HCT116 (cell line): ENCODE results near the gene CSPG4. TPM values are rescaled to one million over a fixed set of nuclear protein-coding genes. Genes with fewer than 3 reads are reported as not detected.

Experiments
- ATAC-seq: fragments of 200-7000 bp; cut with Tn5 transposase; 2 replicates; pipeline ENCODE4 v1.9.1; 2020; ENCODE audit warnings: mild to moderate bottlenecking, moderate library complexity
- BruUV-seq: library from RNA; stranded (reverse); fragments of 400-500 nt; replicated peaks from 2 replicates; lab custom pipeline; 2021; lab: Mats Ljungman, UMichigan
- CTCF ChIA-PET: fragments of 300-600 bp; sonication (Branson Sonifier 250); formaldehyde crosslinking; loops from one replicate; lab custom pipeline; 2021; ENCODE audit warnings: antibody characterized with exemption; lab: Charles Lee
- POLR2A ChIA-PET: fragments of 300-600, 350-600 bp; sonication (Branson Sonifier 250); formaldehyde crosslinking; loops from one replicate; lab custom pipeline; 2021; ENCODE audit warnings: antibody characterized with exemption; lab: Charles Lee
- RAD21 ChIA-PET, 2 experiments: fragments of 300-600 bp; sonication (Branson Sonifier 250); formaldehyde crosslinking; loops; one replicate each; lab custom pipeline; 2023; ENCODE audit warnings: low total read pairs in 2 of 2; ENCODE audit not compliant: uncharacterized antibody in 2 of 2, unreplicated experiment in 2 of 2, low non-redundant PET in 1 of 2; lab: Charles Lee
- DNase-seq: peaks from one replicate; pipeline ENCODE4 v3.0.0-alpha.2; 2010; ENCODE audit warnings: low read depth, low spot score
- H2AFZ ChIP-seq: fragments of 200-600 bp; shearing (Covaris generic), sonication (generic); 2 replicates; pipeline ENCODE4 v1.6.1; 2017; ENCODE audit warnings: low read depth, mixed run types, mixed read lengths, antibody characterized with exemption, low read length; ENCODE audit not compliant: poor library complexity, severe bottlenecking
- H3K27ac ChIP-seq: 2 replicates; pipeline ENCODE4 v1.5.1; 2012; ENCODE audit warnings: low read depth, low read length
- H3K27me3 ChIP-seq: fragments of 200-600 bp; sonication (generic); 2 replicates; pipeline ENCODE4 v1.6.1; 2016; ENCODE audit warnings: mixed run types, low read length, mixed read lengths; ENCODE audit not compliant: insufficient read depth
- H3K36me3 ChIP-seq, 2 experiments: fragments of 200-500 bp in 1 of 2; fragments of 200-600 bp in 1 of 2; sonication (Bioruptor generic) in 1 of 2; sonication (generic) in 1 of 2; 2 replicates each; pipeline versions ENCODE4 v1.5.1 to v1.6.1; 2014 to 2016; ENCODE audit warnings: low read length in 2 of 2, inconsistent platforms in 1 of 2, mixed read lengths in 1 of 2, mixed run types in 1 of 2; ENCODE audit not compliant: insufficient read depth in 2 of 2, control insufficient read depth in 1 of 2
- H3K4me1 ChIP-seq, 2 experiments: fragments of 200-600 bp in 1 of 2; sonication (generic) in 1 of 2; 2 replicates each; pipeline versions ENCODE4 v1.5.1 to v1.6.1; 2012 to 2017; ENCODE audit warnings: low read length in 2 of 2, inconsistent platforms in 1 of 2, mild to moderate bottlenecking in 1 of 2, mixed read lengths in 1 of 2, mixed run types in 1 of 2, moderate library complexity in 1 of 2; ENCODE audit not compliant: insufficient read depth in 2 of 2, control insufficient read depth in 1 of 2
- H3K4me2 ChIP-seq: fragments of 200-600 bp; sonication (generic); 2 replicates; pipeline ENCODE4 v1.6.1; 2017; ENCODE audit warnings: mixed run types, low read length, mixed read lengths
- H3K4me3 ChIP-seq, 2 experiments: fragments of 200-600 bp in 1 of 2; sonication (generic) in 1 of 2; replicated peaks in 1 of 2; 2 replicates each; pipeline ENCODE4 v1.5.1; 2011 to 2016; ENCODE audit warnings: low read length in 2 of 2, control low read depth in 1 of 2, low read depth in 1 of 2, mild to moderate bottlenecking in 1 of 2, mixed read lengths in 1 of 2, mixed run types in 1 of 2
- H3K79me2 ChIP-seq: fragments of 200-600 bp; sonication (generic); 2 replicates; pipeline ENCODE4 v1.6.1; 2017; ENCODE audit warnings: mild to moderate bottlenecking, mixed run types, low read length, moderate library complexity, mixed read lengths; ENCODE audit not compliant: insufficient read depth
- H3K9ac ChIP-seq: fragments of 200-600 bp; sonication (generic); 2 replicates; pipeline ENCODE4 v1.6.1; 2016; ENCODE audit warnings: low read length, mixed read lengths
- H3K9me2 ChIP-seq: fragments of 200-600 bp; sonication (generic), shearing (Covaris generic); 2 replicates; pipeline ENCODE4 v1.6.1; 2017; ENCODE audit warnings: mixed run types, mild to moderate bottlenecking, moderate library complexity; ENCODE audit not compliant: insufficient read depth
- H3K9me3 ChIP-seq, 2 experiments: fragments of 200-500 bp in 1 of 2; fragments of 200-600 bp in 1 of 2; sonication (Bioruptor generic) in 1 of 2; sonication (generic) in 1 of 2; 2 replicates each; pipeline ENCODE4 v1.6.1; 2014 to 2017; ENCODE audit warnings: low read length in 2 of 2, mixed read lengths in 2 of 2, inconsistent platforms in 1 of 2, low read depth in 1 of 2, mild to moderate bottlenecking in 1 of 2, mixed run types in 1 of 2, moderate library complexity in 1 of 2; ENCODE audit not compliant: control insufficient read depth in 1 of 2, insufficient read depth in 1 of 2
- H4K20me1 ChIP-seq: fragments of 200-600 bp; sonication (generic), shearing (Covaris generic); 2 replicates; pipeline ENCODE4 v1.6.1; 2017; ENCODE audit warnings: mixed run types, mild to moderate bottlenecking, moderate library complexity; ENCODE audit not compliant: insufficient read depth
- EZH2 ChIP-seq: fragments of 200-600 bp; sonication (generic); IDR thresholded peaks from 2 replicates; pipeline ENCODE4 v1.6.1; 2017; ENCODE audit warnings: antibody characterized with exemption, mixed run types
- EZH2phosphoT487 ChIP-seq: fragments of 200-600 bp; IDR thresholded peaks from 2 replicates; pipeline ENCODE4 v1.6.1; 2018; ENCODE audit warnings: antibody characterized with exemption, borderline replicate concordance
- JUND ChIP-seq: IDR thresholded peaks from 2 replicates; pipeline ENCODE4 v1.6.1; 2012
- POLR2A ChIP-seq: IDR thresholded peaks from 2 replicates; pipeline ENCODE4 v1.7.0; 2011; ENCODE audit warnings: borderline replicate concordance; ENCODE audit not compliant: insufficient read depth, insufficient read length; ENCODE audit errors: extremely low read depth
- RAD21 ChIP-seq: IDR thresholded peaks from 2 replicates; pipeline ENCODE4 v1.6.1; 2012; ENCODE audit warnings: low read depth, mild to moderate bottlenecking
- SIN3A ChIP-seq: IDR thresholded peaks from 2 replicates; pipeline ENCODE4 v1.6.1; 2012; ENCODE audit warnings: low read depth
- SP1 ChIP-seq: IDR thresholded peaks from 2 replicates; pipeline ENCODE4 v1.6.1; 2012; ENCODE audit warnings: low read depth
- intact Hi-C: fragments of 100-400 bp; cut with micrococcal nuclease; formaldehyde crosslinking; loops from 2 replicates; pipeline ENCODE4 v1.10.0; 2022
- total RNA-seq: library from RNA; stranded (reverse); gene quantifications from one replicate; pipeline ENCODE4 v1.2.1, GENCODE V29; 2021; ENCODE audit not compliant: unreplicated experiment
- TF ChIP-seq, protein P1 (sequence below), 3 experiments: fragments of 200-600 bp in 1 of 3; sonication (generic) in 1 of 3; IDR thresholded peaks in 2 of 3; conservative IDR thresholded peaks in 1 of 3; 2 replicates each; pipeline ENCODE4 v1.5.1; 2012 to 2017; ENCODE audit warnings: low read depth in 2 of 3, low read length in 2 of 3, antibody characterized with exemption in 1 of 3, borderline replicate concordance in 1 of 3, control low read depth in 1 of 3, mild to moderate bottlenecking in 1 of 3, mixed read lengths in 1 of 3, mixed run types in 1 of 3, moderate library complexity in 1 of 3; ENCODE audit not compliant: insufficient read depth in 1 of 3
- TF ChIP-seq, protein P2 (sequence below): IDR thresholded peaks from 2 replicates; pipeline ENCODE4 v1.6.1; 2011; ENCODE audit warnings: mild to moderate bottlenecking, low read length, moderate library complexity; ENCODE audit not compliant: insufficient replicate concordance; ENCODE audit errors: extremely low read depth
- TF ChIP-seq, protein P3 (sequence below): IDR thresholded peaks from 2 replicates; pipeline ENCODE4 v1.6.1; 2012; ENCODE audit warnings: low read depth

CSPG4 gene
- total RNA-seq, 1 experiment from 2014 or later, result 18.1 TPM

DNA sequence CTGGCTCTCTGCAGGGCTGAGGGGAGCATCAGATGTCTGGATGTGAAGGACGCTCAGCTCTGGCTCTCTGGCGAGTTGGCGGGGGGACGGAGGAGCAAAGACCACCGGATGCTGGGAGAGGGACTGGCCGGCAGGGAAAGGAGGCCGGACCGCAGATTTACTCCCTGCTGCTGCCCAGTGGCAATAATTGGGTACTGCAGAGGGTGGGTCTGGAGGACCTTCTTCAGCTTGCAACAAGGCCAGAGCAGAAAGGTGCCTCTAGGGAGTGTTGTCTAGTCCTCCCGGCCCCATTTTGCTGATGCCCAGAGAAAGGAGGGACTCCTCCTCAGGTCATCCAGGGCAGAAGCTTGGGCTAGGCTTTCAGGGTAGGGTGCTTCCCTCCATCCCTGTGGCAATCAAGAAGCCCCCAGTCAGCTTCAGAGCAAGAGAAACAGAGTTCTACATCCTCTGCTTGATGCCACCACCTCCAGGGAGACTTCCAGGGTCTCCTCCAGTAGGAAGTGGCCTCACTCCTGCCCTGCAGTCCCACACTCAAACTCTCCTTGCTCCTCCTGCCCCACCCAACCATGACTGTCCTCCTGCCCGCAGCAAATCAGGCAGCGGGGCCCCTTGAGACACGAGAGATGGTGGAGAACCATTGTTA is 20.3 kb upstream of the CSPG4 start:
- Histone ChIP-seq H3K4me2 (peak overlapping the region; percentile 44), H3K9me2 (no peaks in the 10 kb centered on the region), H3K4me1 (peaks cover 2 to 10% of the 10 kb centered on the region in 2 experiments; a peak in 2 of 4 replicates), H2AFZ (no peak overlapping the region), H3K27ac (no peak overlapping the region), H3K27me3 (no peaks in the 10 kb centered on the region), H3K4me3 (no peak overlapping the region), H3K9ac (no peak overlapping the region), H4K20me1 (no peaks in the 10 kb centered on the region), H3K9me3 (no peaks in the 10 kb centered on the region), H3K36me3 (no peaks in the 10 kb centered on the region), H3K79me2 (no peaks in the 10 kb centered on the region)
- BruUV-seq, result no TSS peak
- TF ChIP-seq SIN3A (no peak), RAD21 (peak; percentile 49)
- TF ChIP-seq, protein P1, sequence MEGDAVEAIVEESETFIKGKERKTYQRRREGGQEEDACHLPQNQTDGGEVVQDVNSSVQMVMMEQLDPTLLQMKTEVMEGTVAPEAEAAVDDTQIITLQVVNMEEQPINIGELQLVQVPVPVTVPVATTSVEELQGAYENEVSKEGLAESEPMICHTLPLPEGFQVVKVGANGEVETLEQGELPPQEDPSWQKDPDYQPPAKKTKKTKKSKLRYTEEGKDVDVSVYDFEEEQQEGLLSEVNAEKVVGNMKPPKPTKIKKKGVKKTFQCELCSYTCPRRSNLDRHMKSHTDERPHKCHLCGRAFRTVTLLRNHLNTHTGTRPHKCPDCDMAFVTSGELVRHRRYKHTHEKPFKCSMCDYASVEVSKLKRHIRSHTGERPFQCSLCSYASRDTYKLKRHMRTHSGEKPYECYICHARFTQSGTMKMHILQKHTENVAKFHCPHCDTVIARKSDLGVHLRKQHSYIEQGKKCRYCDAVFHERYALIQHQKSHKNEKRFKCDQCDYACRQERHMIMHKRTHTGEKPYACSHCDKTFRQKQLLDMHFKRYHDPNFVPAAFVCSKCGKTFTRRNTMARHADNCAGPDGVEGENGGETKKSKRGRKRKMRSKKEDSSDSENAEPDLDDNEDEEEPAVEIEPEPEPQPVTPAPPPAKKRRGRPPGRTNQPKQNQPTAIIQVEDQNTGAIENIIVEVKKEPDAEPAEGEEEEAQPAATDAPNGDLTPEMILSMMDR (IDR thresholded peaks at IDR 0.05 in 2 of 3, conservative IDR thresholded peaks at IDR 0.05 in 1 of 3; ENCODE audit: borderline replicate concordance in 1 of 3, insufficient read depth in 1 of 3, low read depth in 2 of 3, low read length in 2 of 3), result peak; percentile 61 to 81 (median 67)
- ChIA-PET POLR2A (no interaction called here), RAD21 (no interaction called here), CTCF (interaction anchor here (1.1 to 1.2 kb wide), 2 partner anchors 10 to 70 kb away, joined by 4 read pairs; no protein-coding TSS in a partner anchor)
- ATAC-seq, result peak; percentile 79
- intact Hi-C loops, result loop anchor here (5.0 kb wide), 1 partner anchor 189 kb away; no protein-coding TSS in a partner anchor
- DNase-seq, result peak; percentile 39

DNA sequence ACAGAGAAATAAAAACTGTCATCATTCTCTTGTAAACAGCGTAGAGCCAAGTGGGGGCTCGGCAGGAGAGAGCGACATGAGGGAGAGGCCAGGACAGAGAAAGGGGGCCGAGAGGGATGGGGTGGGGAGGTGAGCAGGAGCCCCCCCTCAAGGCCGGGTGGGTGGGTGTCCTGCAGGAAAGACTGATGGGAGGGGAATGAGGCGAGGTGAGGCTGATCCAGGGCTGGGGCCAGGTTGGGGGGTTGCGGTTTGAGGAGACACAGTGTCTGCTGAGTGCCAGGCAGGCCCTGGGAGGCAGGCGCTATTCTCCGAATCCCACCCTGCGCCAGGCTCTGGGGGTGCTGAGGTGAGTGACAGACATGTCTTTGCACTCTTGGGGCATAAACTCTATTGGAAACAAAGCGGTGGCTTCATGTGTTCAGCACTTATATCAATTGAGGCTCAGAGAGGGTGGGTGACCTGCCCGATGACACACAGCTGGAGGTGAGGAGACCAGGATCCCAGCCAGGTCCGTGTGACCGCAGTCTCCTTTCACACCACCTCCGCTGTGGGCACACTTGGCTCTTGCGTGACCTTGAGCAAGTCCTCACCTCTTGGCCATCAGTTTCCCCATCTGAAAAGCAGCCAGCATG is 19.6 kb upstream of the CSPG4 start:
- H2AFZ ChIP-seq, result no peak overlapping the region
- TF ChIP-seq EZH2 (no peak), EZH2phosphoT487 (no peak), JUND (no peak), POLR2A (no peak), SP1 (no peak)
- TF ChIP-seq, protein P2, sequence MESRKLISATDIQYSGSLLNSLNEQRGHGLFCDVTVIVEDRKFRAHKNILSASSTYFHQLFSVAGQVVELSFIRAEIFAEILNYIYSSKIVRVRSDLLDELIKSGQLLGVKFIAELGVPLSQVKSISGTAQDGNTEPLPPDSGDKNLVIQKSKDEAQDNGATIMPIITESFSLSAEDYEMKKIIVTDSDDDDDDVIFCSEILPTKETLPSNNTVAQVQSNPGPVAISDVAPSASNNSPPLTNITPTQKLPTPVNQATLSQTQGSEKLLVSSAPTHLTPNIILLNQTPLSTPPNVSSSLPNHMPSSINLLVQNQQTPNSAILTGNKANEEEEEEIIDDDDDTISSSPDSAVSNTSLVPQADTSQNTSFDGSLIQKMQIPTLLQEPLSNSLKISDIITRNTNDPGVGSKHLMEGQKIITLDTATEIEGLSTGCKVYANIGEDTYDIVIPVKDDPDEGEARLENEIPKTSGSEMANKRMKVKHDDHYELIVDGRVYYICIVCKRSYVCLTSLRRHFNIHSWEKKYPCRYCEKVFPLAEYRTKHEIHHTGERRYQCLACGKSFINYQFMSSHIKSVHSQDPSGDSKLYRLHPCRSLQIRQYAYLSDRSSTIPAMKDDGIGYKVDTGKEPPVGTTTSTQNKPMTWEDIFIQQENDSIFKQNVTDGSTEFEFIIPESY, result no peak
- TF ChIP-seq, protein P3, sequence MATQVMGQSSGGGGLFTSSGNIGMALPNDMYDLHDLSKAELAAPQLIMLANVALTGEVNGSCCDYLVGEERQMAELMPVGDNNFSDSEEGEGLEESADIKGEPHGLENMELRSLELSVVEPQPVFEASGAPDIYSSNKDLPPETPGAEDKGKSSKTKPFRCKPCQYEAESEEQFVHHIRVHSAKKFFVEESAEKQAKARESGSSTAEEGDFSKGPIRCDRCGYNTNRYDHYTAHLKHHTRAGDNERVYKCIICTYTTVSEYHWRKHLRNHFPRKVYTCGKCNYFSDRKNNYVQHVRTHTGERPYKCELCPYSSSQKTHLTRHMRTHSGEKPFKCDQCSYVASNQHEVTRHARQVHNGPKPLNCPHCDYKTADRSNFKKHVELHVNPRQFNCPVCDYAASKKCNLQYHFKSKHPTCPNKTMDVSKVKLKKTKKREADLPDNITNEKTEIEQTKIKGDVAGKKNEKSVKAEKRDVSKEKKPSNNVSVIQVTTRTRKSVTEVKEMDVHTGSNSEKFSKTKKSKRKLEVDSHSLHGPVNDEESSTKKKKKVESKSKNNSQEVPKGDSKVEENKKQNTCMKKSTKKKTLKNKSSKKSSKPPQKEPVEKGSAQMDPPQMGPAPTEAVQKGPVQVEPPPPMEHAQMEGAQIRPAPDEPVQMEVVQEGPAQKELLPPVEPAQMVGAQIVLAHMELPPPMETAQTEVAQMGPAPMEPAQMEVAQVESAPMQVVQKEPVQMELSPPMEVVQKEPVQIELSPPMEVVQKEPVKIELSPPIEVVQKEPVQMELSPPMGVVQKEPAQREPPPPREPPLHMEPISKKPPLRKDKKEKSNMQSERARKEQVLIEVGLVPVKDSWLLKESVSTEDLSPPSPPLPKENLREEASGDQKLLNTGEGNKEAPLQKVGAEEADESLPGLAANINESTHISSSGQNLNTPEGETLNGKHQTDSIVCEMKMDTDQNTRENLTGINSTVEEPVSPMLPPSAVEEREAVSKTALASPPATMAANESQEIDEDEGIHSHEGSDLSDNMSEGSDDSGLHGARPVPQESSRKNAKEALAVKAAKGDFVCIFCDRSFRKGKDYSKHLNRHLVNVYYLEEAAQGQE, result no peak

More for the DNA sequence above, 19.6 kb upstream of the CSPG4 start:
- no peaks in the 10 kb centered on the region for H3K27me3 ChIP-seq
- peak; percentile 13 for ATAC-seq
- ChIA-PET RAD21 (no interaction called here), POLR2A (no interaction called here), CTCF (interaction anchor here (1.1 to 1.2 kb wide), 2 partner anchors 11 to 70 kb away, joined by 4 read pairs; no protein-coding TSS in a partner anchor)
- no peaks in the 10 kb centered on the region for H4K20me1 ChIP-seq
- H3K4me1 ChIP-seq, result peaks cover 2 to 10% of the 10 kb centered on the region in 2 experiments; a peak in 2 of 4 replicates
- H3K9me2 ChIP-seq, result no peaks in the 10 kb centered on the region
- no peak overlapping the region for H3K9ac ChIP-seq
- intact Hi-C loops, result loop anchor here (5.0 kb wide), 1 partner anchor 190 kb away; no protein-coding TSS in a partner anchor
- no peaks in the 10 kb centered on the region for H3K79me2 ChIP-seq
- no peak overlapping the region for H3K27ac ChIP-seq
- DNase-seq, result no peak
- peak overlapping the region; percentile 44 for H3K4me2 ChIP-seq
- no peaks in the 10 kb centered on the region for H3K9me3 ChIP-seq
- H3K4me3 ChIP-seq, result no peak overlapping the region
- BruUV-seq, result no TSS peak
- H3K36me3 ChIP-seq, result no peaks in the 10 kb centered on the region
